ENCODE results near the gene C1QTNF2. TPM values are rescaled to one million over a fixed set of nuclear protein-coding genes. Genes with fewer than 3 reads are reported as not detected.

The C1QTNF2 gene
- total RNA-seq, 2 experiments from 2014 or later: not detected

DNA sequence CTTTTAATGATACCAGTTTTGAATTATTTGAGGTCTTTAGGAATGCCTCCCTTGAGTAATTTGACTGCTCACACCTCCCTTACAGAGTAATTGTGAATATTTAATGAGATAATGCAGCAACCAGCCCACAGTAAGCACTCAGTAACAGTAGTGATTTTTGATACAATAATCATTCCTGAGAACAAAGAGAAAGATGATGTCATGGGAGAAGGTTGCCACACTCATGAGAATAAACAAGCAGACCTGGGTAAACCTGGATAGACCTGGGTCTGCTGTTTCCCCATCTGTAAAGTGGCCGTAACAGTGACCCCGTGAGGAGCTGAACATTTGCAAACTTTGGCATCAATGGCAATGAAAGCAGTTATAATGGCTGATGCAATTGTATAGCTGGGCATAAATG, 4.2 kb downstream of the C1QTNF2 start:
- CTCF ChIA-PET: no interaction called here
- Mint-ChIP-seq H3K36me3 (ENCODE audit: low read depth) (no peaks in the 10 kb centered on the region), H3K9me3 (no peaks in the 10 kb centered on the region), H3K4me3 (no peak overlapping the region), H3K27ac (no peak overlapping the region), H3K4me1 (peaks cover 9% of the 10 kb centered on the region), H3K27me3 (peaks cover 38% of the 10 kb centered on the region)
- no peak for DNase-seq
- POLR2A ChIA-PET: no interaction called here

- ChIA-PET CTCF (no interaction called here), POLR2A (no interaction called here)
Measured at GRCh38 chr5:160363660-160364395, 6.6 kb downstream of the C1QTNF2 start.

GRCh38 chr5:160363211-160363610, 7.2 kb downstream of the C1QTNF2 start:
- CTCF ChIA-PET: no interaction called here
- no peak overlapping the region for H3K4me3 Mint-ChIP-seq

More at GRCh38 chr5:160363660-160364395, 6.6 kb downstream of the C1QTNF2 start:
- Mint-ChIP-seq H3K27ac (no peak overlapping the region), H3K9me3 (no peaks in the 10 kb centered on the region), H3K36me3 (ENCODE audit: low read depth) (no peaks in the 10 kb centered on the region), H3K4me1 (no peaks in the 10 kb centered on the region), H3K27me3 (peaks cover 19% of the 10 kb centered on the region), H3K4me3 (no peak overlapping the region)
- DNase-seq: no peak

DNA sequence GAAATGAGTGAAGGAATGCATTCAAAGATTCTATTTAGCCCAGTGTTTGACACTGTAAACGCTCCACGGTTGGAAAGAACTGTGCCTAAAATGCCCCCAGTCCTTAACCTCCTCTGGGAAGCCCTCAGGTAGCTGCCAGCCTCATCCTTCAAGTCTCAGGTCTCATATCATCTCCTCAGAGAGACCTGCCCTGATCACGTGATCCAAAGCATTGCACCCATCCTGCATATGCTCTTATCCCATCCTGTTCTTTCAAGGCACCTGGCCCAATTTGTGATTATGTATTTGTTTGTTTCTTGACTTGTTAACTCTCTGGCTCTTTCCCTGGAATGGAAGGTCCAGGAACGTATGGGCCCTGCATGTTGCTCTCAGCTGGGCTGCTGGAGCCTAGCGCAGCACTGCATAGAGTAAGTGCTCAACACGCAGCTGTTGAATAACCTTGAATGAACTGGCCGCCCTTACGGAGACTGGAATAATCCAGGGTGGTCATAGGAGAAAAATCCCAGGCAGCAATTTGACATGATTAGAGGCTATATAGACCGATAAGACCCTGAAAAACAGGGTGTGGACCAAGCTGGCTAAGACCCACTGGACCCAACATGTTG, 8.7 kb downstream of the C1QTNF2 start:
- DNase-seq: no peak
- Mint-ChIP-seq H3K27ac (no peak overlapping the region), H3K4me3 (no peak overlapping the region), H3K9me3 (no peaks in the 10 kb centered on the region), H3K36me3 (ENCODE audit: low read depth) (no peaks in the 10 kb centered on the region), H3K27me3 (peaks cover 5% of the 10 kb centered on the region), H3K4me1 (no peaks in the 10 kb centered on the region)
- ChIA-PET POLR2A (no interaction called here), CTCF (interaction anchor here (0.5 kb wide), 1 partner anchor 1489 kb away, joined by 4 read pairs; no protein-coding TSS in a partner anchor)

More at GRCh38 chr5:160363211-160363610, 7.2 kb downstream of the C1QTNF2 start:
- Mint-ChIP-seq H3K4me1 (no peaks in the 10 kb centered on the region), H3K27me3 (peaks cover 14% of the 10 kb centered on the region), H3K27ac (no peak overlapping the region), H3K36me3 (ENCODE audit: low read depth) (no peaks in the 10 kb centered on the region), H3K9me3 (no peaks in the 10 kb centered on the region)
- DNase-seq: no peak
- POLR2A ChIA-PET: no interaction called here

DNA sequence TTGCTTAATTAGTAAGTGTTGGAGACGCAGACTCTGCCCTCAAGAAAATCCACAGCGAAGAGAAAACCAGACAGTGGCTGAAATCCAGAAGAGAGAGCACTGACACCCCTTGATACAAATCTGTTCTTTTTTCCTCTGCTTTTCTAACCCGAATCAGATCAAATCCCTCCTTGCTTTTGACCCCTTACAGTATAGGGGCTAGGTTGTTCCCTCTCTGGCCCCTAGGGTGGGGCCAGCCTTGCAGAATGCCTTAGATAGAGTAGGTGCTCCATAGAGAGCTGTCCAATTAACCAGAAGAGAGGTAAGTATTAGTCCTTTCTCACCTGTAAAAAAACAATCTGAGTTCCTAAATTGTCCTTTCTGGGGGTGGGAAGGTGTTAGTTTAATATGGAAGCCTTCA, 10.1 kb downstream of the C1QTNF2 start:
- Mint-ChIP-seq H3K4me3 (no peak overlapping the region), H3K27me3 (peaks cover 5% of the 10 kb centered on the region), H3K36me3 (ENCODE audit: low read depth) (no peaks in the 10 kb centered on the region), H3K4me1 (no peaks in the 10 kb centered on the region), H3K27ac (no peak overlapping the region), H3K9me3 (no peaks in the 10 kb centered on the region)
- ChIA-PET CTCF (interaction anchor here (0.5 to 0.9 kb wide), 2 partner anchors 15 to 845 kb away, joined by 3 to 4 read pairs; no protein-coding TSS in a partner anchor), POLR2A (interaction anchor here (1.3 kb wide), 1 partner anchor 59 kb away, joined by 3 read pairs; the partner anchor contains the start of gene SLU7)
- no peak for DNase-seq

DNA sequence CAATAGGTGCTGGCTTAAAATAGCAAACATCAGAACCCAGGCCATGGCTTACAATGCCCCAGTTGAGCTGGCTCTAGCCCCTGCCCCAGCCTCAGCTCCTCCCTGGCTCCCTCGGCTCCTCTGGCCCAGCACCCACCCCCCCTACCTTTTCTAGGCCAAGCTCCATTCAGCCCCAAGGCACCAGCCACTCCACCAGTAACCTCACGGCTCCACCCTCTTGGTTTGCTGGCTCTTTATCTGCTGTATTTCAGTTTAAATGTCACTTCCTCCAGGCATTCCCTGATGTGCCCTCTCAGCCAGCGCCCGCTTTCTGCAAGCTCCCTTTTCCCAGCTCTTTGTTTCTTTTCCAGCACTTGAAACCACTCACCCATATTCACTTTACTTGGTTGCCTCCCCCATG, 10.6 kb downstream of the C1QTNF2 start:
- H3K4me1 Mint-ChIP-seq: no peaks in the 10 kb centered on the region
- no peak for DNase-seq
- peaks cover 3% of the 10 kb centered on the region for H3K27me3 Mint-ChIP-seq
- H3K4me3 Mint-ChIP-seq: no peak overlapping the region
- H3K36me3 Mint-ChIP-seq (ENCODE audit: low read depth): no peaks in the 10 kb centered on the region
- ChIA-PET CTCF (interaction anchor here (0.5 to 0.9 kb wide), 2 partner anchors 14 to 844 kb away, joined by 3 to 4 read pairs; no protein-coding TSS in a partner anchor), POLR2A (interaction anchor here (1.3 kb wide), 1 partner anchor 59 kb away, joined by 3 read pairs; the partner anchor contains the start of gene SLU7)
- H3K9me3 Mint-ChIP-seq: no peaks in the 10 kb centered on the region
- no peak overlapping the region for H3K27ac Mint-ChIP-seq

GRCh38 chr5:160359242-160359641, 11.2 kb downstream of the C1QTNF2 start:
- H3K4me1 Mint-ChIP-seq: no peaks in the 10 kb centered on the region
- DNase-seq: no peak
- ChIA-PET POLR2A (no interaction called here), CTCF (interaction anchor here (0.9 kb wide), 1 partner anchor 14 kb away, joined by 3 read pairs; no protein-coding TSS in a partner anchor)
- H3K36me3 Mint-ChIP-seq (ENCODE audit: low read depth): no peaks in the 10 kb centered on the region
- peaks cover 3% of the 10 kb centered on the region for H3K27me3 Mint-ChIP-seq
- no peak overlapping the region for H3K27ac Mint-ChIP-seq
- H3K4me3 Mint-ChIP-seq: no peak overlapping the region
- no peaks in the 10 kb centered on the region for H3K9me3 Mint-ChIP-seq

GRCh38 chr5:160357861-160358411, 12.5 kb downstream of the C1QTNF2 start:
- no peak overlapping the region for H3K4me3 Mint-ChIP-seq
- H3K4me1 Mint-ChIP-seq: no peaks in the 10 kb centered on the region
- H3K9me3 Mint-ChIP-seq: no peaks in the 10 kb centered on the region
- H3K27me3 Mint-ChIP-seq: peaks cover 3% of the 10 kb centered on the region
- H3K36me3 Mint-ChIP-seq (ENCODE audit: low read depth): no peaks in the 10 kb centered on the region
- ChIA-PET POLR2A (no interaction called here), CTCF (interaction anchor here (1.5 kb wide), 1 partner anchor 13 kb away, joined by 6 read pairs; no protein-coding TSS in a partner anchor)
- H3K27ac Mint-ChIP-seq: no peak overlapping the region
- no peak for DNase-seq

- Mint-ChIP-seq H3K27me3 (peaks cover 3% of the 10 kb centered on the region), H3K4me3 (no peak overlapping the region), H3K4me1 (no peaks in the 10 kb centered on the region), H3K27ac (no peak overlapping the region), H3K36me3 (ENCODE audit: low read depth) (no peaks in the 10 kb centered on the region), H3K9me3 (no peaks in the 10 kb centered on the region)
- POLR2A ChIA-PET: no interaction called here
- CTCF ChIA-PET: interaction anchor here (1.5 kb wide), 1 partner anchor 12 kb away, joined by 6 read pairs; no protein-coding TSS in a partner anchor
- DNase-seq: no peak
Measured at GRCh38 chr5:160357394-160357793, 13.0 kb downstream of the C1QTNF2 start.

GRCh38 chr5:160356550-160357347, 13.7 kb downstream of the C1QTNF2 start:
- Mint-ChIP-seq H3K36me3 (ENCODE audit: low read depth) (no peaks in the 10 kb centered on the region), H3K4me1 (no peaks in the 10 kb centered on the region), H3K9me3 (no peaks in the 10 kb centered on the region), H3K27me3 (peaks cover 6% of the 10 kb centered on the region), H3K27ac (no peak overlapping the region), H3K4me3 (no peak overlapping the region)
- no peak for DNase-seq
- ChIA-PET CTCF (interaction anchor here (1.5 kb wide), 1 partner anchor 11 kb away, joined by 6 read pairs; no protein-coding TSS in a partner anchor), POLR2A (no interaction called here)

- POLR2A ChIA-PET: no interaction called here
- Mint-ChIP-seq H3K27me3 (peaks cover 3% of the 10 kb centered on the region), H3K9me3 (no peaks in the 10 kb centered on the region), H3K27ac (no peak overlapping the region), H3K36me3 (ENCODE audit: low read depth) (no peaks in the 10 kb centered on the region), H3K4me1 (no peaks in the 10 kb centered on the region), H3K4me3 (no peak overlapping the region)
- no peak for DNase-seq
- CTCF ChIA-PET: no interaction called here
Measured at GRCh38 chr5:160354666-160355065, 15.8 kb downstream of the C1QTNF2 start.

DNA sequence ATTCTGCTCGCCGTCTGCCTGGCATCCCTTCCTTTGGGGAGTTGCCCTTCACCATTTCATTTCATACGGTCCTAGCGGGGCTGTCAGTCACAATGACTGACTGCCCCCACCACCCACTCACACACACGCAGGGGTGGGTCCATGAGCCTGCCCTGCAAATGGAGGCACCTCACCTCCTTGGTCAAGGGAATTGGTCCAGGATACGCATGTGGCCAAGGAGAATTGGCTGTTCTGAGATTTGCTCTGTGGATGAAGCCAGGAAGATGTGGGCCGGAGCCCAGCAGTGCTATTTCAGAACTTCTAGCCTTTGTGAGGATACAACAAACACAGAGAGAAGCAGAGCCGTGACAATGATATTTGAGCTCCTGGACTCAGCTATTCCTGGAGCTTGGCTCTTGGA, 17.0 kb downstream of the C1QTNF2 start:
- Mint-ChIP-seq H3K9me3 (no peaks in the 10 kb centered on the region), H3K36me3 (ENCODE audit: low read depth) (no peaks in the 10 kb centered on the region), H3K27ac (no peak overlapping the region), H3K27me3 (peaks cover 3% of the 10 kb centered on the region), H3K4me1 (no peaks in the 10 kb centered on the region), H3K4me3 (no peak overlapping the region)
- no peak for DNase-seq
- ChIA-PET CTCF (interaction anchor here (0.8 kb wide), 1 partner anchor 8 kb away, joined by 4 read pairs; no protein-coding TSS in a partner anchor), POLR2A (no interaction called here)

Data from activated CD4-positive, alpha-beta memory T cell treated with anti-CD3 and anti-CD28 coated beads, Interleukin-2, amount 10 ng/mL, durations not matched to agents 7 days and 5 days (primary cell).